ENCODE data around the gene KDM6A. TPM values are rescaled to one million over a fixed set of nuclear protein-coding genes. Genes with fewer than 3 reads are reported as not detected.

Gene KDM6A
- total RNA-seq, 1 donor from 2014 or later: 8.5 TPM

GRCh38 chrX:45077748-45078424 lies 204.9 kb downstream of the KDM6A start:
- H3K4me3 ChIP-seq (ENCODE audit: low read depth, low read length): no peak overlapping the region
- DNase-seq (ENCODE audit: low read depth): no peak
- no peak for TF ChIP-seq CTCF (conservative IDR thresholded peaks at IDR 0.05; ENCODE audit: low read depth, low read length)

DNA sequence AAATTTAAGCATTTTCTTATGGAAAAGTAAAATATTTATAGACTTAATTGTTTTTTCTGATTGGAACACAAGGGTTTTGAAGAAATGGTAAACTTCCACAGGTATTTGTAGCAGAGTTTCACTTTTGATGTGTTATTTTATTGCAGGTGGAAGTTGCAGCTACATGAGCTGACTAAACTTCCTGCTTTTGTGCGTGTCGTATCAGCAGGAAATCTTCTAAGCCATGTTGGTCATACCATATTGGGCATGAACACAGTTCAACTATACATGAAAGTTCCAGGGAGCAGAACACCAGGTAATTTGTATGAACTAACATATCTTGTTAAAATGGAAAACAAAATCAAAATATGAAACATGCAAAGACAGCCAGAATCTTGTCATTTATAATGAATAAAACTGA lies 210.3 kb downstream of the KDM6A start:
- no peak overlapping the region for H3K4me3 ChIP-seq (ENCODE audit: low read depth, low read length)
- DNase-seq (ENCODE audit: low read depth): no peak
- no peak for TF ChIP-seq CTCF (conservative IDR thresholded peaks at IDR 0.05; ENCODE audit: low read depth, low read length)

GRCh38 chrX:45110494-45110893 lies 237.5 kb downstream of the KDM6A start:
- no peak for TF ChIP-seq CTCF (conservative IDR thresholded peaks at IDR 0.05; ENCODE audit: low read depth, low read length)
- DNase-seq (ENCODE audit: low read depth): no peak
- H3K4me3 ChIP-seq (ENCODE audit: low read depth, low read length): no peak overlapping the region

- H3K4me3 ChIP-seq (ENCODE audit: low read depth, low read length): no peak overlapping the region
- TF ChIP-seq CTCF (conservative IDR thresholded peaks at IDR 0.05; ENCODE audit: low read depth, low read length): no peak
- no peak for DNase-seq (ENCODE audit: low read depth)
Observed at GRCh38 chrX:45126158-45126557, 253.2 kb downstream of the KDM6A start.

GRCh38 chrX:45128896-45129454 lies 256.0 kb downstream of the KDM6A start:
- no peak for DNase-seq (ENCODE audit: low read depth)
- TF ChIP-seq CTCF (conservative IDR thresholded peaks at IDR 0.05; ENCODE audit: low read depth, low read length): no peak
- no peak overlapping the region for H3K4me3 ChIP-seq (ENCODE audit: low read depth, low read length)

- H3K4me3 ChIP-seq (ENCODE audit: low read depth, low read length): no peak overlapping the region
- DNase-seq (ENCODE audit: low read depth): no peak
- TF ChIP-seq CTCF (conservative IDR thresholded peaks at IDR 0.05; ENCODE audit: low read depth, low read length): no peak
Observed at GRCh38 chrX:45133465-45133864, 260.5 kb downstream of the KDM6A start.

GRCh38 chrX:45134315-45134731 lies 261.3 kb downstream of the KDM6A start:
- no peak for DNase-seq (ENCODE audit: low read depth)
- no peak overlapping the region for H3K4me3 ChIP-seq (ENCODE audit: low read depth, low read length)
- no peak for TF ChIP-seq CTCF (conservative IDR thresholded peaks at IDR 0.05; ENCODE audit: low read depth, low read length)
